Mesenchymal stem cell (in vitro differentiated cells and primary cell): ENCODE data around the gene FSCN2.

Experiments
- DNase-seq: peaks from one replicate; pipeline ENCODE4 v3.0.0-alpha.2; 2013
- H2AFZ ChIP-seq: one replicate; pipeline ENCODE4 v1.6.1; 2013; ENCODE audit warnings: low read depth, mild to moderate bottlenecking, control low read depth, inconsistent platforms, low read length, moderate library complexity
- H2AK5ac ChIP-seq: 2 replicates; pipeline ENCODE4 v1.6.1; 2013; ENCODE audit warnings: low read length, moderate library complexity, mild to moderate bottlenecking, inconsistent platforms; ENCODE audit not compliant: severe bottlenecking
- H2BK120ac ChIP-seq: one replicate; pipeline ENCODE4 v1.6.1; 2013; ENCODE audit warnings: low read depth, mild to moderate bottlenecking, inconsistent platforms, low read length, moderate library complexity
- H2BK12ac ChIP-seq, 2 experiments: one replicate each; pipeline ENCODE4 v1.6.1; 2013; ENCODE audit warnings: inconsistent platforms in 2 of 2, low read length in 2 of 2, mild to moderate bottlenecking in 2 of 2, moderate library complexity in 2 of 2, control low read depth in 1 of 2
- H2BK15ac ChIP-seq: one replicate; pipeline ENCODE4 v1.6.1; 2013; ENCODE audit warnings: mild to moderate bottlenecking, low read depth, inconsistent platforms; ENCODE audit not compliant: poor library complexity, severe bottlenecking
- H2BK5ac ChIP-seq: 2 replicates; pipeline ENCODE4 v1.6.1; 2013; ENCODE audit warnings: low read depth, mild to moderate bottlenecking, low read length, control low read depth, inconsistent platforms; ENCODE audit not compliant: poor library complexity, severe bottlenecking
- H3K14ac ChIP-seq, 2 experiments: one replicate each; pipeline ENCODE4 v1.6.1; 2013; ENCODE audit warnings: inconsistent platforms in 2 of 2, low read length in 2 of 2, control low read depth in 1 of 2, mild to moderate bottlenecking in 1 of 2, moderate library complexity in 1 of 2
- H3K18ac ChIP-seq, 2 experiments: one replicate each; pipeline ENCODE4 v1.6.1; 2013; ENCODE audit warnings: inconsistent platforms in 2 of 2, low read length in 2 of 2, control low read depth in 1 of 2, low read depth in 1 of 2, mild to moderate bottlenecking in 1 of 2
- H3K23ac ChIP-seq, 2 experiments: one replicate each; pipeline ENCODE4 v1.6.1; 2013; ENCODE audit warnings: inconsistent platforms in 2 of 2, low read length in 2 of 2, mild to moderate bottlenecking in 2 of 2, moderate library complexity in 2 of 2, control low read depth in 1 of 2
- H3K27ac ChIP-seq: 2 replicates; pipeline ENCODE4 v1.5.1; 2013; ENCODE audit warnings: mild to moderate bottlenecking, moderate library complexity, low read length, control low read depth, inconsistent platforms; ENCODE audit not compliant: poor library complexity, severe bottlenecking
- H3K27me3 ChIP-seq, 2 experiments: 2 replicates each; pipeline versions ENCODE4 v1.6.1 to v1.7.0; 2013; ENCODE audit warnings: low read length in 2 of 2, mild to moderate bottlenecking in 2 of 2, moderate library complexity in 2 of 2, control low read depth in 1 of 2, inconsistent platforms in 1 of 2; ENCODE audit not compliant: control insufficient read depth in 1 of 2, insufficient read depth in 1 of 2
- H3K36me3 ChIP-seq, 2 experiments: 2 replicates each; pipeline versions ENCODE4 v1.6.1 to v1.7.0; 2013; ENCODE audit warnings: low read length in 2 of 2, control low read depth in 1 of 2, inconsistent platforms in 1 of 2, low read depth in 1 of 2, mild to moderate bottlenecking in 1 of 2; ENCODE audit not compliant: insufficient read depth in 2 of 2, control insufficient read depth in 1 of 2
- H3K4ac ChIP-seq, 2 experiments: one replicate each; pipeline ENCODE4 v1.6.1; 2013; ENCODE audit warnings: inconsistent platforms in 2 of 2, low read length in 2 of 2, mild to moderate bottlenecking in 2 of 2, moderate library complexity in 2 of 2, control low read depth in 1 of 2, low read depth in 1 of 2
- H3K4me1 ChIP-seq: 2 replicates; pipeline ENCODE4 v1.6.1; 2013; ENCODE audit warnings: low read depth, low read length, control low read depth; ENCODE audit not compliant: control insufficient read depth, insufficient read depth
- H3K4me2 ChIP-seq: 2 replicates; pipeline ENCODE4 v1.6.1; 2013; ENCODE audit warnings: low read length, mild to moderate bottlenecking, inconsistent platforms; ENCODE audit not compliant: poor library complexity, severe bottlenecking
- H3K4me3 ChIP-seq, 2 experiments: 2 replicates each; pipeline versions ENCODE4 v1.5.1 to v1.7.0; 2013; ENCODE audit warnings: low read length in 2 of 2, mild to moderate bottlenecking in 2 of 2, control low read depth in 1 of 2, low read depth in 1 of 2; ENCODE audit not compliant: insufficient read depth in 1 of 2
- H3K79me1 ChIP-seq: replicated peaks from 2 replicates; pipeline ENCODE4 v1.6.1; 2013; ENCODE audit warnings: mild to moderate bottlenecking, control low read depth, low read length, inconsistent platforms; ENCODE audit not compliant: poor library complexity, severe bottlenecking
- H3K9ac ChIP-seq: 2 replicates; pipeline ENCODE4 v1.7.0; 2013; ENCODE audit warnings: mild to moderate bottlenecking, low read length, moderate library complexity
- H3K9me3 ChIP-seq: 2 replicates; pipeline ENCODE4 v1.7.0; 2013; ENCODE audit warnings: mild to moderate bottlenecking, low read length; ENCODE audit not compliant: control insufficient read depth
- H4K8ac ChIP-seq: one replicate; pipeline ENCODE4 v1.6.1; 2013; ENCODE audit warnings: inconsistent platforms, mild to moderate bottlenecking, low read length, moderate library complexity
- H4K91ac ChIP-seq: one replicate; pipeline ENCODE4 v1.6.1; 2013; ENCODE audit warnings: mild to moderate bottlenecking, low read length, inconsistent platforms
- WGBS: methylation state at CpG from one replicate; pipeline ENCODE4 v1.1.7; 2013; ENCODE audit warnings: mixed read lengths; 5-methylcytosine and 5-hydroxymethylcytosine counted together

FSCN2 gene

GRCh38 chr17:81520021-81520901, 7.9 kb upstream of the FSCN2 start:
- Histone ChIP-seq H3K4me2 (no peak overlapping the region), H3K4ac (no peak overlapping the region), H2AK5ac (no peak overlapping the region), H2AFZ (no peak overlapping the region), H2BK15ac (no peak overlapping the region), H3K27me3 (peaks cover 0 to 20% of the 10 kb centered on the region in 2 experiments), H3K4me3 (no peak overlapping the region), H3K9ac (peak overlapping the region; percentile 63), H3K27ac (no peak overlapping the region), H3K79me1 (peaks cover 4% of the 10 kb centered on the region), H3K36me3 (peaks cover 3 to 21% of the 10 kb centered on the region in 2 experiments), H2BK120ac (no peak overlapping the region), H3K9me3 (no peaks in the 10 kb centered on the region), H2BK5ac (no peak overlapping the region), H4K91ac (no peak overlapping the region), H3K18ac (no peak overlapping the region), H4K8ac (no peak overlapping the region), H3K4me1 (peaks cover 70% of the 10 kb centered on the region), H2BK12ac (no peak overlapping the region), H3K23ac (no peak overlapping the region), H3K14ac (no peak overlapping the region)
- DNase-seq, result no peak
- WGBS, result 69% methylated on average over 14 of the region's 14 CpGs

- Histone ChIP-seq H3K36me3 (peaks cover 0 to 7% of the 10 kb centered on the region in 2 experiments), H3K14ac (no peak overlapping the region), H3K27me3 (peaks cover 0 to 34% of the 10 kb centered on the region in 2 experiments), H3K4me3 (peak overlapping the region in 1 of 2 experiments; percentile 60), H2BK15ac (no peak overlapping the region), H2BK120ac (no peak overlapping the region), H3K4ac (no peak overlapping the region), H3K18ac (no peak overlapping the region), H3K79me1 (peaks cover 4% of the 10 kb centered on the region), H3K9me3 (no peaks in the 10 kb centered on the region), H3K23ac (no peak overlapping the region), H4K91ac (no peak overlapping the region), H3K4me1 (peaks cover 50% of the 10 kb centered on the region), H4K8ac (peak overlapping the region; percentile 38), H3K9ac (peak overlapping the region; percentile 61), H2AFZ (no peak overlapping the region), H2BK5ac (no peak overlapping the region), H2BK12ac (peak overlapping the region in 1 of 2 experiments; percentile 2), H3K27ac (peak overlapping the region; percentile 55), H2AK5ac (peak overlapping the region; percentile 19), H3K4me2 (peak overlapping the region; percentile 19)
- DNase-seq, result peak; percentile 56
- 76% methylated on average over 19 of the region's 26 CpGs for WGBS
Measured at GRCh38 chr17:81522491-81523401, 5.4 kb upstream of the FSCN2 start.

GRCh38 chr17:81523402-81524038, 4.7 kb upstream of the FSCN2 start:
- WGBS, result 63% methylated on average over 17 of the region's 17 CpGs
- Histone ChIP-seq H2BK12ac (no peak overlapping the region), H2BK15ac (no peak overlapping the region)

More at GRCh38 chr17:81523402-81524038, 4.7 kb upstream of the FSCN2 start:
- H4K91ac ChIP-seq, result peak overlapping the region; percentile 70
- peak overlapping the region; percentile 61 for H3K9ac ChIP-seq
- H3K4me1 ChIP-seq, result peaks cover 43% of the 10 kb centered on the region
- H3K4me3 ChIP-seq, result peak overlapping the region in 1 of 2 experiments; percentile 60
- no peaks in the 10 kb centered on the region for H3K9me3 ChIP-seq
- no peaks in the 10 kb centered on the region for H3K36me3 ChIP-seq
- H3K14ac ChIP-seq, result peak overlapping the region in 1 of 2 experiments; percentile 61
- H2BK120ac ChIP-seq, result no peak overlapping the region
- H2AFZ ChIP-seq, result no peak overlapping the region
- no peak overlapping the region for H3K4ac ChIP-seq
- no peak overlapping the region for H4K8ac ChIP-seq
- peak overlapping the region; percentile 57 for H3K4me2 ChIP-seq
- H3K23ac ChIP-seq, result no peak overlapping the region
- peaks cover 4% of the 10 kb centered on the region for H3K79me1 ChIP-seq
- peak overlapping the region; percentile 55 for H3K27ac ChIP-seq
- H3K18ac ChIP-seq, result peak overlapping the region in 1 of 2 experiments; percentile 53
- H2BK5ac ChIP-seq, result no peak overlapping the region
- H2AK5ac ChIP-seq, result peak overlapping the region; percentile 80
- no peak for DNase-seq
- peaks cover 0 to 39% of the 10 kb centered on the region in 2 experiments for H3K27me3 ChIP-seq
